OCI-M2 (cell line): ENCODE measurements around the gene C1QTNF1.

Experiments used
- DNase-seq: peaks from one replicate; lab custom pipeline; 2025; ENCODE audit not compliant: unreplicated experiment; lab: John Stamatoyannopoulos, UW

C1QTNF1 gene

DNA sequence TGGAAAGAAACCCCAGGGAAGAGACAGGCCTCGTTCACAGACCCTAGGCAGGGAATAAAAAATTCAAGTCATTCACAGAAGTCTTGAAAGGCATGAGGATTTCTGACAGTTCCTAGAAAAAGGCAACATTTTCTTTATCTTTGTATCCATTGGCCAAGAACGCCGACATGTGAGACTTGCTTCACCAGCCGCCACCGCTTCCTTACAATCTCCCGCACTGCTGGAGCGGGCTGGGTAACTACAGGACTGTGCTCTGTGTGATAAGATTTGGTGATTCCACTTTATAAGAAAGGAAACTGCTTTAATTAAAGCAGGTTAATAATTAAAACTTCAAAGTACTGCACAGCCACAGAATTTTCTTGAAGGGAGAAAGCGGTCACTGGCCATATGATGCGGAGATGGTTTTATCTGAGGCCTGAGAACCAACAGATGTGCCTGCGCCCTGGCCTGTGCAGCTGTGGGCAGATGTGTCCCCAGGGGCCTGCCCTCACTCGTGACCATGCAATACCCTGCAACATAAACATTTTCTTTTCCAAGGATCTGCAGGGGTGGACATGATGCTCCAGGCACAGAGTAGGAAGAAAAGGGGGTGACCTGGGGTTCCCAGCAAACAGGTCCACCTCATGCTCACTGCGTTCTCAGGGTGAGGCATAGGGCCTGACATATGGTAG is 31.3 kb upstream of the C1QTNF1 start:
- DNase-seq, result no peak

DNA sequence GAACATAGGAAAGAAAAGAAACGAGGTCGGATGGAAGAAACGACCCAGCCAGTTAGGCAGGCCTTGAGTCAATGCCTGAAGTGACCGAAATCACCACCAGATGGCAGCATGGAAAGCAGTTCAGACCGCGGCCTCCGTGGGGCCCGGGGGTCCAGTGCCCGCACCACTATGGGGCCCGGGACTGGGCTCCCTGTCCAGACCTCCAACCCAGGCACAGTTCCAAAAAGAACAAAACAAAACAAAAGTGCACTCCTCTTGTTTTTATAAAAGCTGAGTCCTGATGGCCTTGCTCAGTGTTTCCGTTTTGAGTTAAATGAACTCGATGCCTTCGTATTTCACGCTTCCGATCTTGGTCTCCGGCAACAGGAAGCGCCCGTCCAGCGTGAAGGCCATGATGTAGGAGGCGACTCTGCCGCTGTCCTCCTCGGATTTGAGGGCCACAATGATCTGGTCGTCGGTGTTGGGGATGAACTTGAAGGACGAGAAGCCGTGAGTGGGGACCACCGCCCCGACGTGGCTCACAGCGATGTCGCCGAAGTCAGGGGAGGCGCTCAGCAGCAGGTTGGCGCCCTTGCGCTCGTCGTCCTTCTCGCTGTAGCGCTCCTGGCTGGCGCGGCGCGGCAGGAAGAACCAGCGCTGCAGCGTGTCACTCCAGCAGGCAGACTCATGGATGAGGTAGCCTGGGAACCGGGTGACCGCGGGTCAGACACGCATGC is 30.6 kb upstream of the C1QTNF1 start:
- DNase-seq, result no peak

DNA sequence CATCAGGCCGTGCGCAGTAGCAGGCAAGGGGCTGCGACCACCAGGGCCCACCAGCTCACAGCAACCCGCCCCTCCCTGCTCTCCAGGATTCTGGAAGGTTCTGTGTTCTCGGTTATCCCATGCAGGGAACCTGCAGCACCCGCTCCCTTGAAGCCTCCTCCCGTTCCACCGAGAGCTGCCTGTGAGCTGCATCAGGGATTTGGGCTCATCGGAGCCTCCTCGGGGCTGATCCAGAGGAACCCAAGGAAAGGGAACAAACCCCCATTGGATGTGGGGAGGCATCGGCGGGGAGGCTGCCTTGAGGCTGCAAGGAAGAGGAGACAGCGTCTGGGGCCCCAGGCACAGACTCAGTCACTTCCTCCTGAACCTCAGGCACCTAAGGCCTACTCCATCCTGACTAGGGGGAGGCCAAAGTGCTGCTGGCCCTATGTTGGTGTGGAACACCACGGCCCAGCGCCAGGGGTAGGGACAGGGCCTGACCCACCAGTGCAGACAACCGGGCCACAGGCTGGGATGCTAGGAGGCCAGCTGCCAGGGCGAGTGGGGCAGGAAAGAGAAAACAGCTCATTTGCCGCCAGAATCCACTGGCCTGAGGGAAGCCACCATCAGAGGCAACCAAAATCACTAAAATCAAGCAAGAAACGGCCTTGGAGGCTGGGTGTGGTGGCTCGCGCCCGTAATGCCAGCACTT is 29.8 kb upstream of the C1QTNF1 start:
- no peak for DNase-seq

DNA sequence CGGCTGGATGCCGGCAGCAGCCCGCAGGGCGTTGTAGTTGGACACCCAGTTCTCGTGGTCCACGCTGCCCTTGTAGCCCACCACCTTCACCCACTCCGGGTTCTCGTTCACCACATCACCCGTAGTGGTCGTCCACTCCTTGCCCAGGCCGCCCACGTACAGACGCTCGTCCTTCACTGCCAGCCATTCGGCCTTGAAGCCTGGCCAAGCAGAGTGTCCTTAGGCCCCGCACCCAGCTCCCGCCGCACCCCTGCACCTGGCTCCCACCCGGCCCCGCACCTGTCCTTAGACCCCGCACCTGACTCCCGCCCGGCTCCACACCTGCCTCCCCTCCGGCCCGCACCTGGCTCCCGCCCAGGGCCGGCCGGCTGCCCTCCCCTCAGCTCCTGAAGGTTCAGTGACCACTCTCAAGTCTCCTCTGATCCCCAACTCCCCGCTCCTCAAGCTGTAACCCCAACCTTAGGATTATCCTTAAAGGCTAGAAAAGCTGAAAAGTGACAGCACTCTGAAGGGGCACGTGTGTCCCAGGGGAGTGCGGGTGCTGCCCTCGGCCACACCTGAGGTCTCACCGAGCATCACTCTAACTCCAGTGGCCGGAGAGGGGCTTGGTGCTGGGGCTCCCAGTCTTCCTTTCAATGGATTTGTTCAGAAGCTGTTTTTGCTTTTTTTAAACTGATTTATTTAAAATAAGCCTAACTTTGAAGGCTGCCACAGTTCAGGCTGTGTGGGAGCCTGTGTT is 28.8 kb upstream of the C1QTNF1 start:
- no peak for DNase-seq

DNA sequence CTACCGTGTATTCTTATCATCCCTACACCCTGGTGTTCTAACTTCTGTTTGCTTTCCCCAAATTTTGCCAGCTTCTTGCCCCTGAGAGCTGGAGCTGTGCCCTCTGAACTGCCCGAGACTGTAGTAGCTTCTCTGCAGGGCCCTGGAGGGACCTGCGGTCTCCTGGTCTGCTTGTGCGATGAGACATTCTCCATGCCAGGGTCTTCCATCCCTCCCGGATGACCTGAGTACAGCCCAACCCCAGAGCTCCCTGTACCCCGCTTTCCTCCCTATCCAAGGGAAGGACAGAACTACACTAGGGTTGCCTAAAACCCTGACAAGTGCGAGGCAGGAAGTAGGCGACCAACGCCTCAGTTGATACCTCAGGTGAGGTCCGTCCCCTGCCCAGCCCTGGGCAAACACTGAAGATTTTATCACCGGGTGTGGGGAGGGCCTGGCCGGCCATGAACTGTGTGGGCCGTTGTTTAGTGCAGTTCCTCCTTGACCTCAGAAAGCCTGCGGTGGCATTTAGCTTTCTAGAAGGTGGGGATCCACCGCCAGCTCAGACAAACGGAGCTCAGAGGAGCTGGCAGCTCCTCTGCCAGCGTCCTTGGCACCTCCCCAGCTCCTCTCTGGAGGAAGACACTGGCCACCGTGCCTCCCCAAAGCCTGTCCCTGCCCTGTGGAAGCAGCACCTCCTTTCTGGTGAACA is 28.1 kb upstream of the C1QTNF1 start:
- DNase-seq, result no peak

DNA sequence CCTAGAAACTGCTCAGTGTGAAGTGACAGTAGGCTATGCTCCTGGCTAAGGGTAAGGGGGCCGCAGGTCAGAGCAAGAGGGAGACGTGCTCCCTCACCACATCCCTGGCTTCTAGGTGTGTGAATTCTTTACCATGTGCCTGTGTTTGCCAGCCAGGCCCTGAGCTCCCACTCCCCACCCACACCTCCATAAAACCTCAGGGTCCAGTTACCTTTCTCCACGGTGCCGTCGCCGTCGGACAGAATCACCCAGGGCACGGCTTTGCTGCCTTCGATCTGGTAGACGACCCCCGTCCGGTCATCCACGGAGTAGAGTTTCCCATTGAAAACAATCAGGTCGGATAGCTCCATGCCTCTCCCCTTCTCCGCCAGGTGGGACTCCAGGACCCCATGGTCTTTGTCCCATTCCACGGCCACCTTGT is 27.2 kb upstream of the C1QTNF1 start:
- no peak for DNase-seq

DNA sequence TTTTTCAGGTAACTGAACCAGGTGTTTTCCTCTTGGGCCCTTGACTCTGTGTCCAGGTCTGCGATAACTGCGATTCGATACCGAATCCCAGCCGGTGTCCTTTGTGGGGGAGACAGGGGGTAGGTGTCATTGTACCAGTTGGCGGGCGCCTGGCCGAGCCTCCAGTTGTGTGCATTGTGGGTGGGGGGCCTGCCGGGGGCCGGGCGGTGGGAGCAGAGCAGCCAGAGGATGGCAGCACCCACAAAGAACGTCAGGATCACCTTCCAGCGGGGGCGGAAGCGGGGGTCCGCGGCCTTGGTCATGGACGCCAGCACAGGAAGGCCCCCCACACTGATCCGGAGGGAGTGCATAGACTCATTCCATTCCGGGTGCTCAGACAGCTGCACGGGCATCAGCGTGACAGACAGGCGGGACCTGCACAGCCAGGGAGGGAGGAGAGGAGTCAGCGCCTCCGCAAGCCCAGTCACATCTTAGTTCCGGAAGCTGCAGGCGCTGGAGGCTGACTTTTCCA is 26.7 kb upstream of the C1QTNF1 start:
- DNase-seq, result no peak

DNA sequence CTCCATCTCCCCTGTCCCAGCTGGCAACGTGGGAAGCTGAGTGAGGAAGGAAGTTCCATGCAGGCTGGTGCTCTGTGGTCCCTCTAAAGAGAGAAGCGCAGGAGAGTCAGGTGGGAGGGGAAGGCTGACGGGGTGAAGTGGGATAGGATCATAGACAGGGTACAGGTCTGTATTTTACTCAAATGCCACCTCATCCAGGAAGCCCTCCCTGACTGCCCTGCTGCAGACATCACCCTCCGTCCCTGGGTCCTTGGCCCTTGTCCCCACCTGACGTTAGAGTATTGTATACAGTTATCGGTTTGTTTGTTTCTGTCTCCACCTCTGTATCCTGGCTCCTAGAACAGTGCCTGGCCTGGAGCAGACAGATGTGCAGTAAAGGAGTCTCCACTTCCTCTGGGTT is 26.1 kb upstream of the C1QTNF1 start:
- DNase-seq, result no peak

DNA sequence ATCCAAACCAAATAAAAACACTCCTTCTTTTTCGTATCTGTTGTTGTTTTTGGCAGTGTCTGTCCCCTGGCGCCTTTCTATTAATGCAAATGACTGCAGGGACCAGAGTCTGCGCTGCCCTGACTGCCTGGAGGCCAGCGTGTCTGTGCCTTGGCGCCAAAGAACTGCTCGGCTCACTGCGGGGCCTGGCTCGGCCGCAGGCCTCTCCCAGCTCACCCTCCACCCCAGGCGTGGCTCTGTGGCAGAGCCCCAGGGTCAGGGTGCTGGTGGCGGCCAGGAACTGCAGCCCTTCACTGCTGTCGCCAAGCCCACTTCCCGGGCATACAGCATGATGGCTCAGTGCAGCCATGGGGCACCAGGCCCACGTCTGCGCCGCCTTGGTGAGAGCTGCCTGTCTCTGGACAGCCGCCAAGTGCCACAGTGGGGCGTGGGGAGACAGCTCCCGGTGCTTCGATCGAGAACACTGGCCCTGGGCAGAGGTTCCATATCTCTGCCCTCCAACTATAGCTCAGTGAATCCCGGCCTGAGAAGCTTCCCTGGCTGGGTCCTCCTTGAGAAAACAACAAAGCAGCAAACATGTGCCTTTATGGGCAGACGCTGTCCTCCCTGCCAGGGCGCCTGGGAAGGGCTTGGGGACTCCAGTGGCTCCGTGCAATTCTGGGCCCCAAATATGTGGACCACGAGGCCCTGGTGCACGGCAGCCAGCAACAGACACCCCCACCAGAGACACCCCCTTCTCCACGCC is 25.5 kb upstream of the C1QTNF1 start:
- no peak for DNase-seq

DNA sequence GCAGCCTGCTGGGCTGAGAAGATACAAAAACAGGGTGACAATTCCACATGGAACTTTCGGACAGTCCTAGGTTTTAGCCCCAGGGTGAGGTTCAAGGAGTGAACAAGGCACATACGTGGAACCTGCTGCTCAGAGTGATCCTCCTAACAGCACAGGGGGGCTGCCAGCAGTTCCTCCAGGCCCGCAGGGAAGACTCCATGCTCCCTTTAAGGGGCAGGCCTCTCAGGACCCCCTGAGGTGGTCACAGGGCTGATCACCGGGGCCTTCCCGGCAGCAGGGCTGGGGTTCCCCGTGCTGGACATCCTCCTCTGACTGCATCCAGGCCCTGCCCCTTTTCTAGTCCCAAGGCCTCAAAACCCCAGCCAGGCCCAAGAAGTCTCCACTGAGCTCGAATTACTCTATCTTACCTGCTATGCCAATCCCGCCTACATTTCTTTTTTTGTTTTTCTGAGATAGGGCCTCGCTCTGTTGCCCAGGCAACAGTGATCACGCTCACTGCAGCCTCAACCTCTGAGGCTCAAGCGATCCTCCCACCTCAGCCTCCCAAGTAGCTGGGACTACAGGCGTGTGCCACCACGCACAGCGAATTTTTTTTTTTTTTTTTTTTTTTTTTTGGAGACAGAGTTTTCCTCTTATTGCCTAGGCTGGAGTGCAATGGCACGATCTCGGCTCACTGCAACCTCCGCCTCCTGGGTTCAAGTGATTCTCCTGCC is 24.8 kb upstream of the C1QTNF1 start:
- DNase-seq, result no peak

DNA sequence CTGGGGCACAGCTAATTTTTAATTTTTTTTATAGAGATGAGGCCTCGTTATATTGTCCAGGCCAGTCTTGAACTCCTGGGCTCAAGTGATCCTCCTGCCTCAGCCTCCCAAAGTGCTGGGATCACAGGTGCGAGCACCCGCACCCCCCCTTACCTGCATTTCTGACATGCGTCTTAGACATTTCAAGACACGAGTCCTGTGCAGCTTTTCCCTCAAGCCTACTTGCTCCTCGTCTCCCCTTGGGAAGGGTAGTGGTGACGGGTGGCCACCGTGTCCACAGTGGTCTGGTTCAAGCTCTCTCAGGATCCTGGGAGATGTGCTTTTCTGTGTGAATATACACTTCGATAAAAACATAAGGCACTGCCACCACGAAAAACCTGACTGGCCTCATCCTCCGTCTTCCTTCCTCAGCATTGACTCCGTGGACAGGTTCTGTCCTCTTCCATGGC is 24.0 kb upstream of the C1QTNF1 start:
- DNase-seq, result no peak

DNA sequence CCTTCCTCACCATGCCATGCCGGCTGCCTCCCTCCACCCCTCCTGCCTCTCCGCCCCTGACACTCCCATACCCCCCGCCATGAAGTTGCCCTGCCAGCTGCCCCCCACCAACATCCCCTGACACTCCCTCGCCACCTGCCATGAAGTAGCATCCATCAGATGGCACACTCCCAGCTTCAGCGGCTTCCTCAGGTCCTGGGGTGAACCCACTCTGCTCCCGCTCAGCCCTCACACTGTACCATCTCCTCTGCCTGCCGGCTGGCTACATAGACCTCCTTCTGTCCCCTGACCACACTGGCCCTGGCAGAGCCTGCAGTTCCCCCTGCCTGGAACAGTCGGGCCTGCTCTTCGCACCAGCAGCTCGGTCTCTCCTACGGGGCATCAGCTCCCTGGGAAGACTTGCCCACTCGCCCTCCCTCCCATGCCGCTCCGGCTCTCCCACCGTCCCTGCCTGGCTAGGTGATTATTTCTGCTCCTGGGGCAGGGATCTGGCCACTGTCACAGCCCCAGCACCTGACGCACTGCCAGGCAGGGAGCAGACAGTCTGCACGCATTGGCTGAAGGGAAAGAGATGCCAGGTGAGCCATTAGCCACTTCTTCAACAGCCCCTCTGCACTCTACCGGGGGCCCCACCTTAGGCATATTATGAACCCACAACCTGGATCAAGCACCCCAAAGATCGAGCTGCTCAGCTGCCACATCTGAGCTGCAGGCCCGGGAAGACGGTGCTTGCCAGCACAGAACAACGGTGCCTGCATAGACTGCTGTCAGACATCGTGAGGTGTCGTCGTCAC is 23.4 kb upstream of the C1QTNF1 start:
- DNase-seq, result no peak

DNA sequence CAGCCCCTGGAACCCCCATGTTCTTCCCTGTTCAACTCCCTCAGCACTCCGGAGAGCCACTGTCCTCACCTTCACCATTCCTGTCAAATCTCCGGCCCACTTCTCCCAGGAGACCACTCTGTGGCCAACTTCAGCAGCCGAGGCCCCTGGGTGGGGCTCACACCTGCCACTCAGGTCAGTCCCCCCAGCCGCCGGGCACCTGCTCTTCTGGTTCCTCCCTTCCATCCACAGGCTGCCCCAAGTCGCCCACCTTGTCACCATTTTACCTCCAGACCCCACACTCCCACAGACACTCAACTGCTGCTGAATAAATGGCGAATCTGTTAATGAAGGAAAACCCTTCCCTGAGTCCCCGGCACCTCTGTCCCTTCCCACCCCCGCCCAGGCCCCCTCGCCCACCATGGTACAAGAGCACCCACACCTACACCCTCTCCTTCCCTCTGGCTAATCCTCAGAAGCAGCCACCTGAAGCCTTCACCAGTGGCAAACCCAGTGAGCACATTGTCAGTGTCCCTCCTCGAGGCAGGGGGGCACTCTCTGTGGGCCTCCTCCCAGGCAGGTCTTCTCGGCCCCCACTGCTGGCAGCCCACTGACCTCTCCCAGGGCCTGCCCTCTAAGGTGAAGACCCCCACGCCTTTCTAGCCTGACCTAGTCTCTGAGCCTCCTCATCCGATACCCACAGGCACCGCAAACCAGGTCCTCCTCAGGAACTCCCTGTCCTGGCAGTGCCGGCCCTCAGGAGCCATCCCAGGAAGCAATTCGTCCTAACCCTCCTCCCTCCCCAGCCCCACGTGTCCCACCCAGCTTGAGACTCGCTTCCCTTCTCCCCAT is 22.6 kb upstream of the C1QTNF1 start:
- DNase-seq, result no peak

DNA sequence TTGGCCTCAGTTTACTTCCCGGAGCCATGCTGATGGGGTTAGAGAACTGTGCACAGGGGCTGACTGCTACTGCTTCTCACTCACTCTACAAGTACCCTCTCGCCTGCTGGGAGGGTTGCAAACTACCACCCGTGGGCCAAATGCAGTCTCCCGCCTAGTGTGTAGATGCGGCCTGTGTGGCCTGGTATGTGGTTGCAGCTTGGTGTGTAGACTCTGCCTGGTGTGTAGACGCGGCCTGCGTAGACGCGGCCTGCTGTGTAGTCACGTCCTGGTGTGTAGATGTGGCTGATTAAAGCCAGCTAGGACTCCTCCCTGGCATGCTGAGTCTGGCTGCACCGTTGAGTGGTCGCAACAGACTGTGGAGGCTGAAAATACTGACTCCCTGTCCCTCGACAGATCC is 21.7 kb upstream of the C1QTNF1 start:
- DNase-seq, result no peak

DNA sequence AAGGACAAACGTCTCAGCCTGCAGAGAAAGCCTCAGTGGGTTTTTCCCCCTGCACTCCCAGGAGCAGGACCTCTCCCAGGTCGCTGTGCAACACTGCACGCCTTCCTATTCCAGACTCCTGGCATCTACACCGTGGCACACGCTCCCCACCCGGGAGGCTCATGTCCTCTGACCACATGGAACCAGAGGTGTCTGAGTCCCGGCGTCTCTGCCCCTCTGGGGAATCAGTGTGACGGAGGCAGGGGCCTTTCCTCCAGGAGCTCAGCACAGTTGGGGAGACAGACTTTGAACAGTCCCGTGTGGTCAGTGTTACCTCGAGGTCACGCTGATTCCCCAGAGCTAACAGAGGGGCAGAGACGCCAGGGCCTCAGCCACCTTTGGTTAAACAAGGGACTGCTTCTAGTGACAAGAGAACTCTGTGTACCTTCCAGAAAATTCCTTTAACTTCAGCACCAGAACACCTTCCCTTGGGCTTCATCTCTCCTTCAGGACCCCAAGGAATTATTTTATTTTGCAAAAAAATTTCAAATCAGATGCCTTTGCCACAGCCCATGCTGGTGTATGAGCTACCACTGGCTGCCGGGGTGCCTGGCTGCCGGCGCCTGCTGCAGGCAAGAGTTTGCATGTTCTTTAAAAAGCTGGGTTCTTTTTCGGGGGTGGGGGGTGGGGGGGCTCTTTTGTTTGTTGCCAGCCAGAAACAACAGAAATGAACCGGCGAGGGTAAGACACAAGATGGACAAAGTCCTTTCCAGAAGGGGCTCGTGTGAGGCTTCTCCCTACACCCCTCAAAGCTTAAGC is 21.0 kb upstream of the C1QTNF1 start:
- DNase-seq, result no peak

DNA sequence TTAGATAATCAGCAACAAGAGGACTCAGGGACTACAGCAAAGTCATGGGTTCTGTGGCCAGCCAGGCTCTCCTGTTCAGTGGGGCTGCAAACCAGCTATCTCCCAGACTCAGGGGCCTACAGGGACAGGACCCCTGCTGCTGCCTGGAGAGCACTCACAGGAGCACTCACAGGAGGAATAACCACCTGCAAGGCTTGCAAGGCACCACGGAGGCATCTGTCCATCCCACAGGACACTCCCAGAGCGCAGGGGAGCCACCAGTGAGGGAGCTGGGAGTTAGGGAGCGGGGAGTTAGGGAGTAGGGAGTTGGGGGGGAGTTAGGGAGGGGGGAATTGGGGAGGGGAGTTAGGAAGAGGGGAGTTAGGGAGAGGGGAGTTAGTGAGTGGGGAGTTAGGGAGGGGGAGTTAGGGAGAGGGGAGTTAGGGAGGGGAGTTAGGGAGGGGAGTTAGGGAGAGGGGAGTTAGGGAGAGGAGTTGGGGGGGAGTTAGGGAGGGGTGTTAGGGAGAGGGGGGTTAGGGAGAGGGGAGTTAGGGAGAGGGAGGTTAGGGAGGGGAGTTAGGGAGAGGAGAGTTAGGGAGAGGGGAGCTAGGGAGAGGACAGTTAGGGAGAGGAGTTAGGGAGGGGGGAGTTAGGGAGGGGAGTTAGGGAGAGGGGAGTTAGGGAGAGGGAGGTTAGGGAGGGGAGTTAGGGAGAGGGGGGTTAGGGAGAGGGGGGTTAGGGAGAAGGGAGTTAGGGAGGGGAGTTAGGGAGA is 20.1 kb upstream of the C1QTNF1 start:
- no peak for DNase-seq
